Mammary epithelial cell (primary cell): ENCODE measurements around the gene GADD45B.

Experiments
- EZH2 ChIP-seq: IDR thresholded peaks from 2 replicates; pipeline ENCODE4 v1.6.1; 2012; ENCODE audit warnings: low read length, inconsistent platforms, borderline replicate concordance
- TF ChIP-seq, protein P1 (sequence below), 2 donors: IDR thresholded peaks in 1 of 2; conservative IDR thresholded peaks in 1 of 2; 2 replicates each; pipeline ENCODE4 v1.5.1; 2011 to 2012; ENCODE audit warnings: inconsistent platforms in 2 of 2, low read length in 2 of 2, mild to moderate bottlenecking in 2 of 2, control low read depth in 1 of 2, low read depth in 1 of 2; ENCODE audit not compliant: insufficient read depth in 1 of 2; ENCODE audit errors: extremely low read depth in 1 of 2

DNA sequence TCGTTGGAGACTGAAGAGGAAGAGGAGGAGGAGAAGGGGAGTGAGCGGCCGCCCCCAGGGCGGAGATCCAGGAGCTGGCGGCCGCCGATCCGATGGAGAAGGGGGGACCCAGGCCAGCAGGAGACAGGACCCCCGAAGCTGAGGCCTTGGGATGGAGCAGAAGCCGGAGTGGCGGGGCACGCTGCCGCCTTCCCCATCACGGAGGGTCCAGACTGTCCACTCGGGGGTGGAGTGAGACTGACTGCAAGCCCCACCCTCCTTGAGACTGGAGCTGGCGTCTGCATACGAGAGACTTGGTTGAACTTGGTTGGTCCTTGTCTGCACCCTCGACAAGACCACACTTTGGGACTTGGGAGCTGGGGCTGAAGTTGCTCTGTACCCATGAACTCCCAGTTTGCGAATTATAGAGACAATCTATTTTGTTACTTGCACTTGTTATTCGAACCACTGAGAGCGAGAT lies 1.8 kb downstream of the GADD45B start:
- TF ChIP-seq, protein P1, sequence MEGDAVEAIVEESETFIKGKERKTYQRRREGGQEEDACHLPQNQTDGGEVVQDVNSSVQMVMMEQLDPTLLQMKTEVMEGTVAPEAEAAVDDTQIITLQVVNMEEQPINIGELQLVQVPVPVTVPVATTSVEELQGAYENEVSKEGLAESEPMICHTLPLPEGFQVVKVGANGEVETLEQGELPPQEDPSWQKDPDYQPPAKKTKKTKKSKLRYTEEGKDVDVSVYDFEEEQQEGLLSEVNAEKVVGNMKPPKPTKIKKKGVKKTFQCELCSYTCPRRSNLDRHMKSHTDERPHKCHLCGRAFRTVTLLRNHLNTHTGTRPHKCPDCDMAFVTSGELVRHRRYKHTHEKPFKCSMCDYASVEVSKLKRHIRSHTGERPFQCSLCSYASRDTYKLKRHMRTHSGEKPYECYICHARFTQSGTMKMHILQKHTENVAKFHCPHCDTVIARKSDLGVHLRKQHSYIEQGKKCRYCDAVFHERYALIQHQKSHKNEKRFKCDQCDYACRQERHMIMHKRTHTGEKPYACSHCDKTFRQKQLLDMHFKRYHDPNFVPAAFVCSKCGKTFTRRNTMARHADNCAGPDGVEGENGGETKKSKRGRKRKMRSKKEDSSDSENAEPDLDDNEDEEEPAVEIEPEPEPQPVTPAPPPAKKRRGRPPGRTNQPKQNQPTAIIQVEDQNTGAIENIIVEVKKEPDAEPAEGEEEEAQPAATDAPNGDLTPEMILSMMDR (conservative IDR thresholded peaks at IDR 0.05 in 1 of 2, IDR thresholded peaks at IDR 0.05 in 1 of 2; ENCODE audit: extremely low read depth in 1 of 2, insufficient read depth in 1 of 2, low read depth in 1 of 2, low read length in 2 of 2), result no peak
- TF ChIP-seq EZH2, result no peak
